Ramos (cell line): Measurements from ENCODE around the gene ITGAD.
"Not testable (repeated sequence)": the region's sequence is repeated elsewhere in the genome, so short reads cannot be mapped to it uniquely, and the experiment has no call there.

ENCODE experiments used
- in situ Hi-C: fragments of 300-500 bp; cut with MboI; formaldehyde crosslinking; loops from one replicate; pipeline ENCODE4 v1.14.3; 2022; ENCODE audit warnings: low sequenced_read_pairs; ENCODE audit not compliant: unreplicated experiment

Gene ITGAD

DNA sequence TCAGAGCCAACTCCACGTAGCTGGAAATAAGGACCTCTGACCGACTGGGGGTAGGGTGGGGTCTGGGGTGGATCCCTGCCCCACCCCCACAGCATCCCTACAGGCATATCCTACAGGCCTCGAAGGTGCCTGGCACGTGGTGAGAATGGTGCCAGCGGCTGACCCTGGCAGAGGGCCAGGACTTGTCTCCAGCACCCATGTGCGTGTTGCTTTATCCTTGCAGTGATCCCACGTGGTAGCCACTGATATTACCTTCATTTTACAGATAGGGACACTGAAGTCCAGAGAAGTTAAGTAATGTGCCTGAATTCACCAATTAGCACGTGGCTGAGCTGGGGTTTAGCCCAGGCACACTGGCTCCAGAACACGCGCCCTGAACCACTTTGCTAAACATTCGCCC is 8.3 kb downstream of the ITGAD start:
- in situ Hi-C loops, result no loop called here

DNA sequence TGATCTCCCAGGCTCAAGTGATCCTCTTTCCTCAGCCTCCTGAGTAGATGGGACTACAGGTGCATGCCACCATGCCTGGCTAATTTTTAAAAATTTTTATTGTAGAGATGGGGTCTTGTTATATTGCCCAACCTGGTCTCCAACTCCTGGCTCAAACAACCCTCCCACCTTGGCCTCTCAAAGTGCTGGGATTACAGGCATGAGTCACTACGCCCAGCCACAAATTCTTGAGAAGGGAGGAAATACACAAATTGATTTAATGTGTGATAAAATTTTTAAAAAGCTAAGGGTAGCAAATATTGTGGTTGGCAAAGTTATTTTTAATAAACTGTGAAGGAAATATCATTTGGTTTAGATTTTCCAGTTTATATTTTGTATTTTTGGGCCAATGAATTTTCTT is 9.6 kb downstream of the ITGAD start:
- in situ Hi-C loops, result no loop called here

DNA sequence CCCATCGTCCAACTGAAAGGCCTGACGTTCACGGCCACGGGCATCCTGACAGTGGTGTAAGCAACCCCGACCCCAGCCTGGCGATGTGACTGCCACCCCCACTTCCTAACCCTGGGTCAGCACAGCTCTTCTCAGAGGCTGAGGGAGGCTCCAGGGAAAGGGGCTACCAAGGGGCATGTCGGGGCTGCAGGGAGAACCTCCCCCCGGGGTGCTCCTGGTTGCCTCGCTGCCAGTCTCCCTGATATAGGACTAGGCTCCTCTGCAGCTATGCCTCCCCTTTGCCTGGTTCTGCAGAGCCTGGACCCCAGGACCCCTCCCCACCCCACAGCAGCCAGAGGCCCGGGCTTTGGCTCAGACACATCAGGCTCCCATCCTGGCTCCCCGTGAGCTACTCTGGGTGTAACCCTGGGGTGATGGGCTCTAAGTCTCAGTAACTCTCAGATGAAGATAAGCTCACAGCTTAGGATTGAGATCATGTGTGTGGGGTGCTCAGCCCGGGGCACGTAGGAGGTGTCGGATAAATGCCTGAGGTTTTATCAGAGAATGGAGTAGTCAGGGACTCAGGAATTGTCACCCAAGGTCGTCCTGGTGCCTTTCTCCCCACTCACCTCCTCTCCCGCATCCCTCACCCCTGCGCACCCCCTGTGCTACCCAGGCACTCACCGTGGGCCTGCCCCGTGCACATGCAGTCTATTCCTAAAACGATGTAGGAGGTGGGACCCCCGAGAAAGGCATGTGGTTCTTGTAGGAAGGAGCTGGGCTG is 10.6 kb downstream of the ITGAD start:
- in situ Hi-C loops, result no loop called here

DNA sequence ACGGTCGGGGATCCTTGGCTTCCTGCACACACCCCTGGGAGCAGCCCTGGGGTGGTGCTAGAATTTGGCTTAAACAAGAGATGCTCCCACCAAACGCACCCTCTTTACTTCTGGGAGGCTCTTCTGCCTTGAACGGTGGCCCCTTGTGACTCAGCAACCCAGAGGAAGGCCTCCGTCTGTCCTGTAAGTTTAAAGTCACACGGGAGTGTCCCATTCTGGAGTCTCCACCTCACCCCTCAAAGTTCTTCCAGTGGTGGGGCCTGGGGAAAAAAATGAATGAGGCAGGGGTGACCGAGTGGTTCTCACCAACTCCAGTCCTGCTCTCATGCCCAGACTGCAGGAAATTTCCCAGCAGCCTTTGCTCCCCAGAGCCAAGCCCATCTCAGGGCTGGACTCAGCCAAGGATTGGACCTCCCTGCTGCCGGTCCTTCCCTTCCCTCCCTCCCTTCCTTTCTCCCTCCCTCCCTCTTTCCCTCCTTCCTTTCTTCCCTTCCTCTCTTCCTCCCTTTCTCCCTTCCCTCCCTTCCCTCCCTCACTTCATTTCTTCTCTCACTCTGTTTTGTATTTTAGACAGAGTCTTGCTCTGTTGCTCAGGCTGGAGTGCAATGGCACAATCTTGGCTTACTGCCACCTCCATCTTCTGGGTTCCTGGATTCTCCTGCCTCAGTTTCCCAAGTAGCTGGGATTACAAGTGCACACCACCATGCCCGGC is 11.4 kb downstream of the ITGAD start:
- in situ Hi-C loops, result no loop called here

GRCh38 chr16:31407406-31407805 is 14.3 kb downstream of the ITGAD start:
- in situ Hi-C loops, result no loop called here

GRCh38 chr16:31409433-31409832 is 16.3 kb downstream of the ITGAD start:
- in situ Hi-C loops, result no loop called here

GRCh38 chr16:31410082-31410481 is 16.9 kb downstream of the ITGAD start:
- in situ Hi-C loops, result no loop called here

- in situ Hi-C loops, result no loop called here
Measured at GRCh38 chr16:31411024-31411844, 18.1 kb downstream of the ITGAD start.

DNA sequence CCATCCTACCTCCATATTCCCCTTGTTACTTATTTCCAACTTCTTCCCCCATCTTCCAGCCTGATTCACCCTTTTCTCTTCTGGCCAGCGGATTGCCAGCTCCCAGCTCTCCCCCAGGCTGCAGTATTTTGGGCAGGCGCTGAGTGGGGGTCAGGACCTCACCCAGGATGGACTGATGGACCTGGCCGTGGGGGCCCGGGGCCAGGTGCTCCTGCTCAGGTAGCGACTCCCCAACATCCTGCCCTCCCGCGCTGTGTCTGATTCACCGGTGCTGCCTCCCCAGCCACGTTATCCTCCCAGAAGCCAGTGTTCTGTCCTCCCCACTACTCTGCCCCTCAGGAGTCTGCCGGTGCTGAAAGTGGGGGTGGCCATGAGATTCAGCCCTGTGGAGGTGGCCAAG is 19.6 kb downstream of the ITGAD start:
- in situ Hi-C loops, result no loop called here

DNA sequence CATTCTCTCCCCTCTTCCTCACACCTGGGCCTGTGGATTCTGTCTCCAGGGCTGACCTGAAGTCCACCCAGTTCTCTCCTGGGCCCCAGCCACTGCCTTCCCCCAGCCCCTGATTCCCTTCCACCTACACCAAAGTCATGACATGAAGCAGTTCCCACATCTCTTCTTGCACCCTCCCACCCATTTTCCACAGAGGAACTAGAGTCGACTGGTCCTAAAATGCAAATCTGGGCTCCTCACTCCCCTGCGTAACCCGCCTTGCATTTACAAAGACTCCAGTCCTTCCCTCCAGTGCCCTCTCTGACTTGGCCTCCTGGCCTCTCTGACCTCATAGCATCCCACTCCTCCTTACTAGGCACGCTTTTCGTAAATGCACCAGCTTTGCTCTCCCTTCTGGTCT is 20.2 kb downstream of the ITGAD start:
- in situ Hi-C loops, result no loop called here

DNA sequence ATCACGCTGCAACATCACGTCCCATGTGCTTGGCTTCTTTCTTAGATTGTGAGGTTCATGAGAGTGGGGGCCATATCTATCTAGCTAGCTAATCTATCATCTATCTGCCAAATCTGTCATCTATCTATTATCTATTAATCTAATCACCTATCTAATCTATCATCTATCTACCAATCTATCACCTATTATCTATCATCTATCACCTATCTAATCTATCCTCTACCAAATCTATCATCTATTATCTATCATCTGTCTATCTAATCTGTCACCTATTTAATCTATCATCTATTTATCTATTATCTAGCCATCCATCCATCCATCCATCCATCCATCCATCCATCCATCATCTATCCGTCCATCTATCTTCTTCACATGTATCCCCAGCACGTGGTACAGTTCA is 20.8 kb downstream of the ITGAD start:
- in situ Hi-C loops, result no loop called here

GRCh38 chr16:31414706-31415105 is 21.6 kb downstream of the ITGAD start:
- in situ Hi-C loops, result no loop called here

- in situ Hi-C loops, result no loop called here
Measured at GRCh38 chr16:31416371-31416770, 23.2 kb downstream of the ITGAD start.

DNA sequence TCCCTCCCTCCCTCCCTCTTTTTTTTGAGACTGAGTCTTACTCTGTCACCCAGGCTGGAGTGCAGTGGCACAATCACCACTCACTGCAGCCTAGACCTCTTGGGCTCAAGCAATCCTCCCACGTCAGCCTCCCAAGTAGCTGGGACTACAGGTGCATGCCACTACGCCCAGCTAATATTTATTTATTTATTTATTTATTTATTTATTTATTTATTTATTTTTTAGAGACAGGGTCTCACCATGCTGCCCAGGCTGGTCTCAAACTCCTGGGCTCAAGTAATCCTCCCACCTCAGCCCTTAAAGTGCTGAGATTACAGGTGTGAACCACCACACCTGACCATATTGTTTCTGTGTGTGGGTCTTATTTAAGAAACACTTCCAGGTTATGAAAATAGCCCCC is 23.9 kb downstream of the ITGAD start:
- in situ Hi-C loops, result not testable (repeated sequence)

DNA sequence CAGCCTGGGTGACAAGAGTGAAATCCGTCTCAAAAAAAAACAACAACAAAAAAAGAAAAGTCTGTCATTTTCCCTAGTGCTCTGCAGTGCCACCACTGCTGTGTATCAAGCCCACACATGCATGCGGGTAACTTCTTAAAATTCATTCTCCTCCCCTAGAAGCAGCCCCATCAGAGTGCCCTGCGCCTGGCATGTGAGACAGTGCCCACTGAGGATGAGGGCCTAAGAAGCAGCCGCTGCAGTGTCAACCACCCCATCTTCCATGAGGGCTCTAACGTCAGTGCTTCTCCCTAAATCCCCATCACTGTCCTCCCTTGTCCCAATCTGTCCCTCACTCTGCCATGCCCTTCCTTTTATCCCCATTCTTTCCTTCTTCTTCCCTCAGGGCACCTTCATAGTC is 24.8 kb downstream of the ITGAD start:
- in situ Hi-C loops, result no loop called here

DNA sequence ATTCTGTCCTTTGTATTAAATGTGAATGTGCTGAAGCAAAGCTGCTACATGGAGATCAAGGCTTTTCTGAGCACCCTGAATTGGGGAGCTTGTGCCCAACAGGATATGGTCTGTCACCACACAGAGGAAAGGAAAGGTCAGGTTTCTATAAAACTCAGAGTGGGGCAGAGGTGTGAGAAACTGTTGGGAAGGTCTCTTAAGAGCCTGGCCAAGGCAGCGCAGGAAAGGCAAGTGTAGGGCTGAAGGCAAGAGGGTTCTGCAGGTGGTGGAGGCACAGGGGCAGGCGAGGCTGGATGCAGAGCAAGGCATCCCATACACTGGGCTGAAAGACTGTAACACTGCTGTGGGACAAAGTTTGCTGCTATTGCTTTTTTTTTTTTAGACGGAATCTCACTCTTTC is 26.9 kb downstream of the ITGAD start:
- in situ Hi-C loops, result no loop called here

- in situ Hi-C loops, result no loop called here
Measured at GRCh38 chr16:31421587-31421986, 28.5 kb downstream of the ITGAD start.

DNA sequence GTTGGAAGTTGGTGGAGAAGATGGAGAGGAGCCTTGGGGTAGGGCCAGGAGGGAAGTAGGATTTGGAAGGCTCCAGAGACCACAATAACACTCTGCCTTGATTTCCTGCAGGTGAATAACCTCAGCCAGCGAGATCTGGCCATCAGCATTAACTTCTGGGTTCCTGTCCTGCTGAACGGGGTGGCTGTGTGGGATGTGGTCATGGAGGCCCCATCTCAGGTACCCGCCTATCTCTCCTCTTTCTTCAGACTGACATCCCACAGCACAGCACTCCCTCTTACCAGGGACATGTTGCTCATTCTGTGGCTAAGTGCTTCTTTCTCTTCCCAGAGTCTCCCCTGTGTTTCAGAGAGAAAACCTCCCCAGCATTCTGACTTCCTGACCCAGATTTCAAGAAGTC is 30.1 kb downstream of the ITGAD start:
- in situ Hi-C loops, result no loop called here

DNA sequence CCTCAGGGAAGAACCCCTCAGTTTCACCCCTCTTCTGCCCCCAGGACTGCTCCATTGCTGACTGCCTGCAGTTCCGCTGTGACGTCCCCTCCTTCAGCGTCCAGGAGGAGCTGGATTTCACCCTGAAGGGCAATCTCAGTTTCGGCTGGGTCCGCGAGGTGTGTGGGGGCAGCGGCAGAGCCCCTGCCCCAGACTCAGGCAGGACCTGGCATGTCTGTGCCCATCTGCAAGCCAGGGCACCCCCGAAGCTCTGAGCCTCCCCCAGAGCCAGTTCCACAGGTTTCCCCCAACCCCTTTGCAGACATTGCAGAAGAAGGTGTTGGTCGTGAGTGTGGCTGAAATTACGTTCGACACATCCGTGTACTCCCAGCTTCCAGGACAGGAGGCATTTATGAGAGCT is 30.7 kb downstream of the ITGAD start:
- in situ Hi-C loops, result no loop called here

- in situ Hi-C loops, result loop anchor here (25.0 kb wide), 1 partner anchor 440 kb away; the partner anchor contains the start of gene HSD3B7
Measured at GRCh38 chr16:31427441-31428278, 34.5 kb downstream of the ITGAD start.
